ENCODE measurements around the gene ASAP3.
"Not testable (repeated sequence)": the region's sequence is repeated elsewhere in the genome, so short reads cannot be mapped to it uniquely, and the experiment has no call there.

- not testable (repeated sequence) for TF ChIP-seq JUN (IDR thresholded peaks at IDR 0.05; ENCODE audit: borderline replicate concordance, insufficient read depth, insufficient read length, low read depth); EZH2 (IDR thresholded peaks at IDR 0.05; ENCODE audit: borderline replicate concordance, low read depth, low read length, severe bottlenecking)
Observed at GRCh38 chr1:23504156-23504555, 20.2 kb upstream of the ASAP3 start.

All from endothelial cell of umbilical vein (primary cell).